Fibroblast of skin of back (primary cell): ENCODE data around the gene IFTAP.
"Not testable (repeated sequence)": the region's sequence is repeated elsewhere in the genome, so short reads cannot be mapped to it uniquely, and the experiment has no call there.

ENCODE experiments used
- DNase-seq: peaks from one replicate; pipeline ENCODE4 v3.0.0-alpha.2; 2013

The IFTAP gene

GRCh38 chr11:36638556-36638955 lies 44.3 kb downstream of the IFTAP start:
- no peak for DNase-seq

GRCh38 chr11:36657610-36658267 lies 63.4 kb downstream of the IFTAP start:
- DNase-seq, result no peak

GRCh38 chr11:36661359-36661758 lies 67.1 kb downstream of the IFTAP start:
- DNase-seq, result not testable (repeated sequence)

GRCh38 chr11:36672815-36673450 lies 78.6 kb downstream of the IFTAP start:
- DNase-seq, result peak; percentile 57

- DNase-seq, result not testable (repeated sequence)
Measured at GRCh38 chr11:36679547-36679946, 85.2 kb downstream of the IFTAP start.

GRCh38 chr11:36683818-36684217 lies 89.5 kb downstream of the IFTAP start:
- no peak for DNase-seq

GRCh38 chr11:36684840-36685801 lies 90.8 kb downstream of the IFTAP start:
- no peak for DNase-seq

- no peak for DNase-seq
Measured at GRCh38 chr11:36688132-36688531, 93.8 kb downstream of the IFTAP start.

- no peak for DNase-seq
Measured at GRCh38 chr11:36688571-36689291, 94.4 kb downstream of the IFTAP start.

- no peak for DNase-seq
Measured at GRCh38 chr11:36689442-36689841, 95.1 kb downstream of the IFTAP start.

GRCh38 chr11:36692704-36693103 lies 98.4 kb downstream of the IFTAP start:
- DNase-seq, result no peak

GRCh38 chr11:36693139-36693843 lies 99.0 kb downstream of the IFTAP start:
- DNase-seq, result no peak

- no peak for DNase-seq
Measured at GRCh38 chr11:36695111-36695510, 100.8 kb downstream of the IFTAP start.

- no peak for DNase-seq
Measured at GRCh38 chr11:36695571-36695970, 101.3 kb downstream of the IFTAP start.

GRCh38 chr11:36696550-36696949 lies 102.2 kb downstream of the IFTAP start:
- no peak for DNase-seq

- DNase-seq, result no peak
Measured at GRCh38 chr11:36699271-36699670, 105.0 kb downstream of the IFTAP start.

GRCh38 chr11:36700246-36700645 lies 105.9 kb downstream of the IFTAP start:
- no peak for DNase-seq

GRCh38 chr11:36702330-36703054 lies 108.2 kb downstream of the IFTAP start:
- peak; percentile 50 for DNase-seq

- no peak for DNase-seq
Measured at GRCh38 chr11:36703055-36703404, 108.7 kb downstream of the IFTAP start.
